K562 (cell line): ENCODE results near the gene IFT25. TPM values are rescaled to one million over a fixed set of nuclear protein-coding genes. Genes with fewer than 3 reads are reported as not detected.

Experiments used
- ARID3B ChIP-seq: fragments of 250-450 bp; sonication (Bioruptor Pico); IDR thresholded peaks from 2 replicates; pipeline ENCODE4 v1.4.0; 2020; ENCODE audit warnings: borderline replicate concordance
- CSDE1 ChIP-seq, 2 experiments: fragments of 450-650 bp; IDR thresholded peaks; 2 replicates each; pipeline ENCODE4 v1.6.1; 2016; ENCODE audit warnings: mild to moderate bottlenecking in 1 of 2
- DDX20 ChIP-seq: fragments of 450-650 bp; IDR thresholded peaks from 2 replicates; pipeline ENCODE4 v1.6.1; 2016; ENCODE audit warnings: missing genetic modification characterization, low read depth, mild to moderate bottlenecking, missing compliant biosample characterization, moderate library complexity
- ELF1 ChIP-seq: fragments of 200-800 bp; sonication (Bioruptor generic); IDR thresholded peaks from 2 replicates; pipeline ENCODE4 v1.6.1; 2016; ENCODE audit warnings: missing genetic modification characterization, missing compliant biosample characterization
- HNRNPL ChIP-seq: fragments of 200-400 bp; formaldehyde crosslinking; IDR thresholded peaks from 2 replicates; pipeline ENCODE4 v1.6.1; 2017; ENCODE audit warnings: low read depth, mild to moderate bottlenecking, low read length
- MEF2D ChIP-seq: conservative IDR thresholded peaks from 2 replicates; pipeline ENCODE4 v1.6.1; 2016; ENCODE audit warnings: low read depth, missing genetic modification characterization, missing compliant biosample characterization
- PML ChIP-seq: IDR thresholded peaks from 2 replicates; pipeline ENCODE4 v1.6.1; 2012; ENCODE audit warnings: low read length, inconsistent platforms
- SETDB1 ChIP-seq: IDR thresholded peaks from one replicate; pipeline ENCODE4 v1.6.1; 2012; ENCODE audit warnings: low read length, control low read depth, inconsistent platforms
- TAF1 ChIP-seq: IDR thresholded peaks from 2 replicates; pipeline ENCODE4 v1.6.1; 2011; ENCODE audit warnings: mild to moderate bottlenecking, low read length, moderate library complexity; ENCODE audit not compliant: insufficient read depth, control insufficient read depth, severe bottlenecking; ENCODE audit errors: extremely low read depth
- THAP7 ChIP-seq: fragments of 250-450 bp; sonication (Bioruptor Pico); IDR thresholded peaks from 2 replicates; pipeline ENCODE4 v1.5.0; 2021
- XRCC4 ChIP-seq: IDR thresholded peaks from one replicate; pipeline ENCODE4 v1.6.1; 2011; ENCODE audit not compliant: insufficient read depth, insufficient read length; ENCODE audit errors: extremely low read depth
- YY1 ChIP-seq, 3 experiments: IDR thresholded peaks; 2 replicates each; pipeline ENCODE4 v1.6.1; 2011; ENCODE audit warnings: low read length in 2 of 3, mild to moderate bottlenecking in 2 of 3, moderate library complexity in 2 of 3, borderline replicate concordance in 1 of 3, control low read depth in 1 of 3, low read depth in 1 of 3; ENCODE audit not compliant: insufficient read depth in 3 of 3, insufficient replicate concordance in 2 of 3, control insufficient read depth in 1 of 3, insufficient read length in 1 of 3; ENCODE audit errors: extremely low read depth in 1 of 3
- ZBTB2 ChIP-seq: fragments of 450-650 bp; IDR thresholded peaks from 2 replicates; pipeline ENCODE4 v1.6.1; 2016; ENCODE audit warnings: antibody characterized with exemption
- ZC3H11A ChIP-seq: IDR thresholded peaks from 2 replicates; pipeline ENCODE4 v1.6.1; 2012; ENCODE audit warnings: low read depth, low read length, improper control_type of control experiment
- ZKSCAN1 ChIP-seq: fragments of 150-350 bp; IDR thresholded peaks from 2 replicates; pipeline ENCODE4 v1.6.1; 2016; ENCODE audit warnings: low read depth, low read length
- ZNF3 ChIP-seq: fragments of 250-450 bp; sonication (Bioruptor Pico); IDR thresholded peaks from 2 replicates; pipeline ENCODE4 v1.5.0; 2021; ENCODE audit warnings: mild to moderate bottlenecking, moderate library complexity
- ZNF561 ChIP-seq: fragments of 450-650 bp; formaldehyde crosslinking; conservative IDR thresholded peaks from 2 replicates; pipeline ENCODE4 v1.4.0; 2020; ENCODE audit warnings: mild to moderate bottlenecking, moderate library complexity
- ZNF592 ChIP-seq: fragments of 450-650 bp; IDR thresholded peaks from 2 replicates; pipeline ENCODE4 v1.6.1; 2017; ENCODE audit warnings: antibody characterized with exemption, mild to moderate bottlenecking
- ZNF707 ChIP-seq: fragments of 250-450 bp; sonication (Bioruptor Pico); conservative IDR thresholded peaks from 2 replicates; pipeline ENCODE4 v1.8.0; 2022; ENCODE audit warnings: inconsistent platforms, mild to moderate bottlenecking, moderate library complexity
- polyA plus RNA-seq, 8 experiments: library from polyadenylated mRNA; depleted of rRNA in 4 of 8; stranded (reverse) in 5 of 8; unstranded in 3 of 8; fragments of >200 nt; fragmentation: Nextera tagmentation in 2 of 8; fragmentation: Illumina TruSeq in 1 of 8; extraction: Ambion mirVana in 2 of 8; extraction: Trizol in 1 of 8; gene quantifications; 2 replicates each; pipeline versions ENCODE4 v1.2.1 to v1.2.3, GENCODE V29; 2011 to 2014; ENCODE audit warnings: inconsistent platforms in 1 of 8, missing spikeins in 1 of 8
- total RNA-seq, 7 experiments: library from RNA; depleted of rRNA in 6 of 7; stranded (reverse); fragments of >200 nt in 6 of 7; fragmentation: Illumina TruSeq in 2 of 7; extraction: Trizol in 2 of 7; gene quantifications; 2 replicates each; pipeline versions ENCODE4 v1.2.1 to v1.2.3, GENCODE V29; 2011 to 2021; ENCODE audit warnings: low replicate concordance in 1 of 7

Gene IFT25
- total and polyA plus RNA-seq, 9 of the 15 experiments (the other 6 are each of a cell fraction or from before 2014, with no cell fraction given), result 93.6 to 209 (median 167) TPM

- TF ChIP-seq THAP7 (CRISPR knock-in tag) (peak; percentile 78; the same call in 1 of the 2 replicates), ZNF561 (CRISPR knock-in tag) (no peak), MEF2D (tag) (no peak), ELF1 (tag) (peak; percentile 60), ZBTB2 (peak; percentile 78; the same call in 1 of the 2 replicates), ZC3H11A (no peak), HNRNPL (0 out of 2 replicates have a peak, but pooled peaks have one; percentile 70), ZKSCAN1 (0 out of 2 replicates have a peak, but pooled peaks have one; percentile 25), YY1 (IDR thresholded peaks at IDR 0.05; ENCODE audit: borderline replicate concordance in 1 of 3, control insufficient read depth in 1 of 3, extremely low read depth in 1 of 3, insufficient read depth in 3 of 3, insufficient read length in 1 of 3, insufficient replicate concordance in 2 of 3, low read depth in 1 of 3, low read length in 2 of 3) (peak in 1 of 3 experiments; percentile 41), PML (no peak), TAF1 (peak; percentile 59), ZNF3 (CRISPR knock-in tag) (no peak), CSDE1 (IDR thresholded peaks at IDR 0.05) (no peak), ZNF707 (CRISPR knock-in tag) (no peak), ARID3B (CRISPR knock-in tag) (no peak), ZNF592 (no peak), SETDB1 (no peak), DDX20 (tag) (no peak), XRCC4 (no peak)
Measured at GRCh38 chr1:53945433-53946251, at the start of gene IFT25 (continued).
